PC-9 (cell line): ENCODE results near the gene LEPROT. TPM values are rescaled to one million over a fixed set of nuclear protein-coding genes. Genes with fewer than 3 reads are reported as not detected.

Experiments
- BruUV-seq: library from RNA; stranded (reverse); fragments of 400-500 nt; replicated peaks from 2 replicates; lab custom pipeline; 2021; lab: Mats Ljungman, UMichigan
- CTCF ChIA-PET: fragments of 300-600 bp; sonication (Branson Sonifier 250); formaldehyde crosslinking; loops from one replicate; lab custom pipeline; 2022; ENCODE audit warnings: antibody characterized with exemption; lab: Charles Lee
- POLR2A ChIA-PET: fragments of 300-600 bp; sonication (Branson Sonifier 250); formaldehyde crosslinking; loops from one replicate; lab custom pipeline; 2022; ENCODE audit warnings: antibody characterized with exemption; ENCODE audit not compliant: unreplicated experiment; lab: Charles Lee
- DNase-seq, 2 experiments: peaks; one replicate each; pipeline versions ENCODE4 v3.0.0 to v3.0.0-alpha.2; 2015 to 2022; ENCODE audit warnings: mixed read lengths in 1 of 2
- H2AFZ ChIP-seq: fragments of 200-600 bp; sonication (generic); 2 replicates; pipeline ENCODE4 v1.8.1; 2017; ENCODE audit warnings: antibody characterized with exemption
- H3F3A ChIP-seq: fragments of 200-600 bp; sonication (generic); 2 replicates; pipeline ENCODE4 v1.8.1; 2017; ENCODE audit warnings: antibody characterized with exemption, mild to moderate bottlenecking, low read depth; ENCODE audit not compliant: insufficient read depth
- H3K27ac ChIP-seq: fragments of 200-600 bp; sonication (generic); 2 replicates; pipeline ENCODE4 v1.6.1; 2016; ENCODE audit warnings: mixed run types
- H3K27me3 ChIP-seq: fragments of 200-600 bp; sonication (generic); 2 replicates; pipeline ENCODE4 v1.6.1; 2016; ENCODE audit warnings: low read depth, mixed run types; ENCODE audit not compliant: insufficient read depth
- H3K36me3 ChIP-seq: fragments of 200-600 bp; sonication (generic); 2 replicates; pipeline ENCODE4 v1.6.1; 2016; ENCODE audit warnings: low read depth, mixed run types
- H3K4me1 ChIP-seq: fragments of 200-600 bp; sonication (generic); replicated peaks from 2 replicates; pipeline ENCODE4 v1.6.1; 2016; ENCODE audit warnings: mixed run types; ENCODE audit not compliant: insufficient read depth
- H3K4me2 ChIP-seq: fragments of 200-600 bp; sonication (generic); 2 replicates; pipeline ENCODE4 v1.6.1; 2017; ENCODE audit warnings: mixed run types
- H3K4me3 ChIP-seq: fragments of 200-600 bp; sonication (generic); 2 replicates; pipeline ENCODE4 v1.6.1; 2016; ENCODE audit warnings: mixed run types
- H3K79me2 ChIP-seq: fragments of 200-600 bp; sonication (generic); 2 replicates; pipeline ENCODE4 v1.6.1; 2017; ENCODE audit warnings: low read depth, mixed run types
- H3K9me2 ChIP-seq: fragments of 200-600 bp; sonication (generic); 2 replicates; pipeline ENCODE4 v1.8.1; 2017; ENCODE audit warnings: mild to moderate bottlenecking; ENCODE audit not compliant: insufficient read depth
- H3K9me3 ChIP-seq: fragments of 200-600 bp; sonication (generic); 2 replicates; pipeline ENCODE4 v1.8.1; 2016; ENCODE audit warnings: low read depth; ENCODE audit not compliant: insufficient read depth
- H4K20me1 ChIP-seq: fragments of 200-600 bp; sonication (generic); 2 replicates; pipeline ENCODE4 v1.8.1; 2017; ENCODE audit not compliant: insufficient read depth
- CTCF ChIP-seq: fragments of 200-600 bp; sonication (generic); conservative IDR thresholded peaks from 2 replicates; pipeline ENCODE4 v1.6.1; 2017; ENCODE audit warnings: mixed run types, antibody characterized with exemption, mild to moderate bottlenecking, moderate library complexity
- EZH2 ChIP-seq: fragments of 200-600 bp; sonication (generic); IDR thresholded peaks from 2 replicates; pipeline ENCODE4 v1.8.0; 2017; ENCODE audit warnings: antibody characterized with exemption, low read depth
- intact Hi-C: fragments of 100-400 bp; cut with micrococcal nuclease; formaldehyde crosslinking; loops from one replicate; pipeline ENCODE4 v1.10.0; 2022; ENCODE audit not compliant: unreplicated experiment
- total RNA-seq: library from RNA; stranded (reverse); gene quantifications from 2 replicates; pipeline ENCODE4 v1.2.3, GENCODE V29; 2021

LEPROT gene
- total RNA-seq, 1 experiment from 2014 or later, result 113 TPM

- Histone ChIP-seq H3K27ac (no peak overlapping the region), H3K27me3 (no peaks in the 10 kb centered on the region), H4K20me1 (no peaks in the 10 kb centered on the region), H3F3A (no peaks in the 10 kb centered on the region), H3K9me3 (no peaks in the 10 kb centered on the region), H2AFZ (no peak overlapping the region), H3K4me2 (no peak overlapping the region), H3K9me2 (no peaks in the 10 kb centered on the region), H3K4me3 (no peak overlapping the region), H3K79me2 (no peaks in the 10 kb centered on the region), H3K4me1 (peaks cover 11% of the 10 kb centered on the region), H3K36me3 (no peaks in the 10 kb centered on the region)
- no TSS peak for BruUV-seq
- TF ChIP-seq CTCF (no peak), EZH2 (no peak)
- intact Hi-C loops, result no loop called here
- POLR2A ChIA-PET, result no interaction called here
- CTCF ChIA-PET, result no interaction called here
- no peak for DNase-seq
These were observed 51.4 kb downstream of the LEPROT start for GRCh38 chr1:65471861-65472332.

GRCh38 chr1:65476327-65476726, 55.9 kb downstream of the LEPROT start:
- Histone ChIP-seq H3K79me2 (no peaks in the 10 kb centered on the region), H3K9me3 (no peaks in the 10 kb centered on the region), H3K4me1 (no peaks in the 10 kb centered on the region), H3F3A (no peaks in the 10 kb centered on the region), H2AFZ (no peak overlapping the region), H3K4me2 (no peak overlapping the region), H3K4me3 (no peak overlapping the region), H3K27ac (no peak overlapping the region), H3K9me2 (no peaks in the 10 kb centered on the region), H3K27me3 (no peaks in the 10 kb centered on the region), H4K20me1 (no peaks in the 10 kb centered on the region), H3K36me3 (no peaks in the 10 kb centered on the region)
- ChIA-PET CTCF (no interaction called here), POLR2A (interaction anchor here (0.6 to 0.7 kb wide), 2 partner anchors 23 to 119 kb away, joined by 4 read pairs; no protein-coding TSS in a partner anchor)
- no peak for TF ChIP-seq EZH2
- TF ChIP-seq CTCF, result no peak
- DNase-seq, result no peak
- BruUV-seq, result no TSS peak
- intact Hi-C loops, result no loop called here

- CTCF ChIA-PET, result no interaction called here
- Histone ChIP-seq H3K4me3 (no peak overlapping the region), H3K27ac (no peak overlapping the region), H3K79me2 (no peaks in the 10 kb centered on the region), H3K27me3 (no peaks in the 10 kb centered on the region), H3K9me2 (no peaks in the 10 kb centered on the region), H3K36me3 (no peaks in the 10 kb centered on the region), H2AFZ (no peak overlapping the region), H3K4me1 (no peaks in the 10 kb centered on the region), H3F3A (no peaks in the 10 kb centered on the region), H3K4me2 (no peak overlapping the region), H3K9me3 (no peaks in the 10 kb centered on the region), H4K20me1 (no peaks in the 10 kb centered on the region)
- DNase-seq, result no peak
- TF ChIP-seq CTCF, result no peak
- no peak for TF ChIP-seq EZH2
- BruUV-seq, result no TSS peak
- POLR2A ChIA-PET, result interaction anchor here (0.7 kb wide), 1 partner anchor 10 kb away, joined by 3 read pairs; no protein-coding TSS in a partner anchor
- intact Hi-C loops, result no loop called here
These were observed 57.2 kb downstream of the LEPROT start for GRCh38 chr1:65477414-65478378.
